HG03025 (cell line): ENCODE results near the gene DENND10.
A peak's percentile ranks its signal among the peaks of the same experiment; 100 is the strongest.

Experiments
- ATAC-seq: cut with Tn5 transposase; IDR thresholded peaks from one replicate; pipeline ENCODE4 v1.9.1; 2021; ENCODE audit warnings: mild to moderate bottlenecking, moderate library complexity; ENCODE audit not compliant: unreplicated experiment, low FRiP score

Gene DENND10, protein sequence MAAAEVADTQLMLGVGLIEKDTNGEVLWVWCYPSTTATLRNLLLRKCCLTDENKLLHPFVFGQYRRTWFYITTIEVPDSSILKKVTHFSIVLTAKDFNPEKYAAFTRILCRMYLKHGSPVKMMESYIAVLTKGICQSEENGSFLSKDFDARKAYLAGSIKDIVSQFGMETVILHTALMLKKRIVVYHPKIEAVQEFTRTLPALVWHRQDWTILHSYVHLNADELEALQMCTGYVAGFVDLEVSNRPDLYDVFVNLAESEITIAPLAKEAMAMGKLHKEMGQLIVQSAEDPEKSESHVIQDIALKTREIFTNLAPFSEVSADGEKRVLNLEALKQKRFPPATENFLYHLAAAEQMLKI

GRCh38 chr10:119103903-119104653 lies at the start of gene DENND10:
TSS of gene DENND10 (plus strand) at chr10:119104113. CDS start at chr10:119104143, 30 bp downstream.
- no peak for ATAC-seq

DNA sequence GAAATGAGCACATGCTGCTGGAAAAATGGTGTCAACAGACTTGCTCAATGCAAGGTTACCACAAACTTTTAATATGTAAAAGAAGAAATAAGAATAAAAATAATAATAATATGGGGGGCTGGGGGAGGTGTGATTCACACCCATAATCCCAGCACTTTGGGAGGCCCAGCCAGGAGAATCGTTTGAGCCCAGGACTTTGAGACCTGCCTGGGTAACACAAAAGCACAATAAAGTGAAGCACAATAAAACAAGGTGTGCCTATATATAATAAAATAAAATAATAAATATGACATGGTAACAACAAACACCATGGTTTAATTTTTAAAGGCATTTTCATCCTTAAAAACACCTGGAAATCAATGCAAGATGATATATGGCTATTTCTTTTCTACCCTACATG lies 48.4 kb upstream of the DENND10 start:
- ATAC-seq, result no peak

DNA sequence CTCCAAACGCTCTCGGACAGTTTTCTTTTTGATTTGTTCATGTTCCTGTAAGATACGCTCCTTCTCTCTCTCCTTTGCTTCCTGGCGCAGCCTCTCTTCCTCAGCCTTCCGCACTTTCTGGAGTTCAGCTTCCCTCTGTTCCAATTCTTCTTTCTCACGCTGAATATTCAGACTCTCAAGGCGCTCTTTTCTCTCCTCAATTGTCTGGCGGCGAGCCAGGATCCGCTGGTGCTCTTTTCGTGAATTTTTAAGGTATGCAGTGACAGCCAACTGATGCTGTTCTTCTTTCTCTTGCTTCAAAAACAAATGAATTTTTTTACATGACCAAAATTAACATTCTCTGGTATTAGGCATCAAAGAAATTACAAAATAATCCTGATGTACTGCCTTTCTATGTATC lies 45.9 kb upstream of the DENND10 start:
- no peak for ATAC-seq

- ATAC-seq, result no peak
These were observed 44.4 kb upstream of the DENND10 start for GRCh38 chr10:119059557-119059956.

DNA sequence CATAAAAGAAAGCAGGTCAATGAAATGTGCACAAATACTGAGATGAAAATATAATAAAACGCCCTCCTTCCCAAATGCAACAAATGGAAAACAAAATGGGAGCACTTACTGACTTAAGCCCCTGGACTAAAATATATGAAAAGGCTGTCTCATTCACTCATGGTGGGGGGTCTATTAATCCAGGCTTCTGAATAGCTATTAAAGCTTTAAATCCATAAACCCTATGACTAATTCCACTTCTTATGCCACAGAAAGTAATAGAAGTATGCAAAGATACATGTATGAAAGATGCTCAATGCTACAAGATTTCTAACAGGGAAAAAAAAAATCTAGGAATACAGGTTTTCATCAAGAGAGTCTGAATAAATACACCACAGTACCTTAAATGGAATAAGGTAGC lies 43.8 kb upstream of the DENND10 start:
- no peak for ATAC-seq

DNA sequence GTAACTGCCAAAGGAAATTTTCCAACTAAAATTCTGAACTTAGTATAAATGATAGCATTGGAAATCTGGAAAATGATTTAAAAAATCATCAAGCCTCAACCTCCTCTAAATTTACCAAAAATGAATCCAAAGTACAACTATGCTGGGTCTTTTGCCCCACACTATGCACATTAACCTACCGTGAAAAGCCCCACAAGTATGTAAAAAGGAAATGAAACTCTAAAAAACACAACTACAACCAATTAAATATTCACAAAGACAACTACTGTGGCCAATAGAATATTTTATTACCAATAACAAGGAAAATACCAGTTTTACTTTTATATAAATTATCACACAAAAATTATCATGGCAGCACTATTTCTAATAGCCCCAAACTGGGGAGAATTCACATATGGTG lies 42.6 kb upstream of the DENND10 start:
- ATAC-seq, result no peak

GRCh38 chr10:119061926-119062325 lies 42.0 kb upstream of the DENND10 start:
- ATAC-seq, result no peak

GRCh38 chr10:119070395-119071165 lies 33.3 kb upstream of the DENND10 start:
- no peak for ATAC-seq

GRCh38 chr10:119073584-119073983 lies 30.3 kb upstream of the DENND10 start:
- no peak for ATAC-seq

DNA sequence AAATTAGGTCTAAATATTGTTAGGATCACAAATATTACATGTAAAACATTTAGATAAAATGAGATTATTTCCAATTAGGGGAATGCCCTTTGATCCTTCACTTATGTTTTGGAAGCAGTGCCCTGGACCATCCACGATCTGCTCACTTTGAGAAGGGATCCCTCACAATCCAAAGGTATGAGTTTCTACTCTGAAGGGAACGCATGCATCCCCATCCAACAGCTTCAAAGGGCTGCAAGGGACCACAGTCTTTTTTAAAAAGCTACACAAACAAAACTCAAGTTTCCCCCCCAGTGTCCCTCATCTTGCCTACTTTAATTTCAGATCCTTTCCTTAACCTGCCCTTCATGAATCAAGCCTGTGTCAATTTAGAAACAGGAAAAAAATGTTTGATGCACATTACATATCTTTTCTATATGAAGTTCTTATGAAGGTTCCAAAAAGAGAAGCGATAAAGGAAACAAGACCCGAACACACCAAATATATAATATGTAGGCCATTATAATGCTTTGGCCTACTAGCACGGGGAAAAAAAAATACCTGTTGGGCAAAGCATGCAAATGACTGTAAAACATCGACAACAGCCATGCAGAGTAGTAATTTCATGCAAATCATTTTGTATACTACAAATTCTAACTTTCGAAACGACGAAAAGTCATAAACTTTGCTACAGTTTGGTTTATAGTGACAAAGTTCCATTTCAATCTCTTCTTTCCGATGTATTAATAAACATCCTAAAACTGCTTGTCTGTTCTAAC lies 25.3 kb upstream of the DENND10 start:
- no peak for ATAC-seq

DNA sequence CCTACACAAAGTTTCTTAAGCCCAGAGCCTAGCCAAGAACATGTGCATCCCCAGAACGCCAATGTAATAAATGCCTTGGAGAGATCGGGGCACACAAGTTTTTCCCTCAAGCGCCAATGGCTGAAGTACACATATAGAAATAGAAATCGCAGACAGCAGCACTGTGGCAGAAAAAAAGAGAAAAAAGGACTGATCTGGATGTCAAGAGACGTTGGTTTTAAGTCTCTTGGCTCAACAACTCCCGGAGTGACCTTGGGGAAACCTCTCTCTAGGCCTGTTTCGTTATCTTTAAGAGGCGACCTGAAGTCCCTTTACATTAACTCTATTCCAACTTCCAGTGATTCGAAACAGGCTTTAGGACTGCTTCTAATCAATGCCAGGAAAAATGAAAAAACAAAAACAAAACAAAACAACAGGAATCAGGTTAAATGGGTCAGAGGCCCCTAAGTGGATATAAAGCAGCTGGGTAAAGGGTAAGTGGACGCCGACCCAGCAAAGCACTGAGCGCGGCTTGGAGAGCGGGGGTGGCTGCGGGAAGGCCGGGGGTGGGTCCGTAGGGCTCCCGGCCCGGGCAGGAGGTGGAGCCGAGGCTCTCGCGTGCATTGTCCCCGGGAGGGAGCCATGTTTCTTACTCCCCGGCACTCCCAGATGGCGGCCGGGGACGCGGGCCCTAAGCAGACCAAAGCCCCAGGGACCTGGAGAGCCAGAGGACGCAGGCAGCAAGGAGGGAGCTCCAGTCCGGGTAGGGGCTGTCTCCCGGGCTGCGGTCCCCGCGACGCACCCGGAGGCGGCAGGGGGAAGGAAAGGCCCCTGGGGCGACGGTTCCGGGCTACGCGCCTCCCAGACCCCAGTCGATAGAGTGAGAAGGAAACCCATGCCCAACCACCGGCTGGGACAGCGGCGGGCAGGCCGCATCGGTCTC lies 24.1 kb upstream of the DENND10 start:
- peak; percentile 58 for ATAC-seq

GRCh38 chr10:119080521-119081259 lies 23.2 kb upstream of the DENND10 start, which contains the start of gene EIF3A:
TSS of gene EIF3A (minus strand) at chr10:119080817. CDS start at chr10:119080676, 141 bp downstream.
- peak; percentile 71 for ATAC-seq

DNA sequence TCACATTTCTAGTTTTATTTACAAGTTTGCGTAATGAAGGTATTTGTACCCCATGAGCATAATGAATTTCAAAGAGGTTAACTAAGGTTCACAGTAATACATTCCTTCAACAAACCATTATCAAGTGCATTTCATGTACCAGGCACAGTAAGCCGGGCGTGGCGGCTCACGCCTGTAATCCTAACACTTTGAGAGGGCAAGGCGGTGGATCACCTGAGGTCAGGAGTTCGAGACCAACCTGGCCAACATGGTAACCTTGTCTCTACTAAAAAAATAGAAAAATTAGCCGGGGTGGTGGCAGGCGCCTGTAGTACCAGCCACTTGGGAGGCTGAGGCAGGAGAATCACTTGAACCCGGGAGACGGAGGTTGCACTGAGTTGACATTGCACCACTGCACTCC lies 19.0 kb upstream of the DENND10 start:
- ATAC-seq, result no peak

DNA sequence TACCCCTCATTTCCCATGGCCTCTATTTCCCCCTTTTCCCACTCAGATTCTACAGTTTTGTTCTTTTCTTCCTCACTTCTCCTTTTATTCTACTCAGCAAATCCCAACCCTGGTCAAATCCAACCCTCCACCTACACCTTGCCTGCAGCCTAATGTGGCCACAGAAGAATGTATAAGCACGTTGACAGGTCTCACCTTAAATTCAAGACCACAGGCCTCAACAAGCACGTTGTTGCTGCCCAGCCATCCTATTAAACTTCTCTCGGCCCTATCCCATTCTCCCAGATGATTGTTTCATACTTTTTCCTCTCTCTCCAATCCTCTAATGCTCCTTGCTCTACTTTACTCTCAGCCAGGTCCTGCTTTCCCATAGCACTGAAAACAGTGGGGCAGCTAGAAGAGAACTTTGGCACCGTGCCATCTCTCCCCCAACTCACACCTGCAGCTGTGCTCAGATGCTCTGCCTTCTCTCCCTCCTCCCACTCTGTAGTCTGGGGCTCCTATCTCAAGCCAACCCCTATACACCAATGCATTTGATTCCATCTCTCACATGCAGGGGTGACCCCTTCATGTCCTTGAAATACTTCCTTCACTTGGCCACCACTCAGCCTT lies 16.5 kb upstream of the DENND10 start:
- no peak for ATAC-seq

DNA sequence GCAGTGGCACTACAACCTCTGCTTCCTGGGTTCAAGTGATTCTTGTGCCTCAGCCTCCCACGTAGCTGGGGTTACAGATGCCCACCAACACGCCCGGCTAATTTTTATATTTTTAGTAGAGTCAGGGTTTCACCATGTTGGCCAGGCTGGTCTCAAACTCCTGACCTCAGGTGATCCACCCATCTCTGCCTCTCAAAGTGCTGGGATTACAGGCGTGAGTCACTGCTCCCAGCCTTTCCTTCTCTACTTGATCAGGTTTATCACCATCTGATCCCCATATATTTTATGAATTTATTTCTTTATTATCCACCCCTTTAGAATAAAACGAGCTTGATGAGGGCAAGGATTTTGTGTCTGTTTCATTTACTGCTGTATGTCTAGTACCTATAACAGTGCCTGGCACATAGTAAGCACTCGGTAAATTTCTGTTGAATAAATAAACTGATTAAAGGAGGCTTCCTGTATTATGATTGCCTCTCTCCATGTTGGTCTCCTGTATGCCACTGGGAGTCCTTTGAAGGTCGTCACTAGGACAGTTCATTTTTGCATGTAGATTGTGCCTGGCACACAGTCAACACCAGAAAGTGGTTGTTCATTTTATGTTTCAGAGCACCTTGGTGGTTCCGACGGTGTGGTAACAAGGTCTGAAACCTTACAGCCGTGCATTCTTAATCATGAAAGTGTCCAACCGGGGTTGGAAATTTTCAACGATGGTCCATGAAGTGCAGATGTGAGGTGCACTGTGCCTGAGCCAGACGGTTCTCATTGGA lies 13.7 kb upstream of the DENND10 start:
- no peak for ATAC-seq

DNA sequence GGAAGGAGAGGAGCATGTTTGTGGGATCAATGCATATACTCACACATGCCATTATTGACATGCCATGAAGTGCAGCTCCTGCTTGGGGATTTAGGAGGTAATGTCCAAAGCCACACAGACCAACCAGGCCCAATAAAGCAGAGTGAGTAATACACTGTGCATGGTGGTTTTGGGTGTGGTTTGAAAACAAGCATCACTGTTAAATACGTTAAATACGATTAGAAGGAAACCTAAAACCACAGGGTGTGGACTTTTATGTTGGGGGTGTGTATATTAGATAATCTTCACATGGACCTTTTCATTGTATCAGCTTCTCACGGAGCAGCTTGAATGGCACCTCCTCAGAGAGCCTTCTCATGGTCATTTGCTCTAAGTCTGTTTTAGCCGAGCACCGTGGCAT lies 12.9 kb upstream of the DENND10 start:
- ATAC-seq, result no peak

DNA sequence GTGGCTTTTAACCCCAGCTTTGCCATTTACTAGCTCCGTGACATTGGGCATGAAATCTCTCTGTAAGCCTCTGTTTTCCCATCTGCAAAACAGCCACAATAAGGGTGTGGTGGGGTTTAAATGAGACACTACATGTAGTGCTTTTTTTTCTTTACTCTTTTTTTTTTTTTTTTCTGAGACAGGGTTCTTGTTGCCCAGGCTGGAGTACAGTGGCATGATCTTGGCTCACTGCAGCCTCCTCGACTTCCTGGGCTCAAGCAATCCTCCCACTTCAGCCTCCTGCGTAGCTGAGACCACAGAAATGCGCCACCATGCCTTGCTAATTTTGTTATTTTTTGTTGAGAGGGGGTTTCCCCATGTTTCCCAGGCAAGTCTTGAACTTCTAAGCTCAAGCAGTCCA lies 8.3 kb upstream of the DENND10 start:
- no peak for ATAC-seq
